ENCODE measurements around the gene SUPT6H.

SUPT6H gene

GRCh38 chr17:28740406-28741357 lies 78.7 kb downstream of the SUPT6H start:
- DNase-seq, result no peak

DNA sequence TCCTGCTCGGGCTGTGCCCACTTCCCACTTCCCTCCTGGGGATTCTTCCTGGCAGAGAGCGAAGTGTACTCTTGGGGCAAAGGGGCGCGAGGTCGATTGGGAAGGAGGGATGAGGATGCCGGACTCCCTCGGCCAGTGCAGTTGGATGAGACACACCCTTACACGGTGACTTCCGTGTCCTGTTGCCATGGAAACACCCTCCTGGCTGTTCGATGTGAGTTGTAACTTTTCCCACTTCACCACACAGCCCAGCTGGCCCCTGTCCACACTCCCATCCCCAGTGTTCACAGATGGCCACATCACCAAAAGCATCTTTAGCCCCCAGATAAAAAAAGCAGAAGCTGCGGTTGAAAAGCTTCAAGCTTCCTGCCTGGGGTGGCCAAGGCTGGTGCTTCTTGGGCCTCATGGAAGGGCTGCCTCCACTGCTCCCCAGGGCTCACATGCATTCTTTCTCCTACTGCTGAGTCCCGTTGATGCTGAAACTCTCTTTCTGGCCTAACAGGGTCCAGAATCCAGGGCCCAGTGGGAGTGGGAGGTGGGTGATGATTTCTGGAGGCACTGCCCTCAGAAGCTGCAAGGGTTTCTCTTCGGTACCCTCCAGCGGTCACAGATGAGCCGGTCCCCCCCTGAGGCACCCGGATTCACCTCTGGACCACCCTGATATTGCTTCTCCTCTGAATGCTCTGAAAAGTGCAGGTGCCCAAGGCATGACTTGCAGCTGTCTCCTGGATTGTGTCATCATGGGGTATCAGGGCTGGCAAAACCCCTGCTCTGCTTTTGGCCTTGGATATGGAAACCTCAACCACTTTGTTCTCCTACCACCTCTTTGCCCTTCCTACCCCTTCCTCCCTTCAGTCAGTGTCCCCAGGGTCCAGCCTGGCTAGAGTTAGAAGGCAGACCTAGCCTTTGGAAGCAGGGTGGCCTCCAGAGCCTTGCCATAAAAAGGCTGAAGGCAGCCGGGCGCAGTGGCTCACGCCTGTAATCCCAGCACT lies 79.6 kb downstream of the SUPT6H start:
- DNase-seq, result no peak

- peak; percentile 89 for DNase-seq
Observed at GRCh38 chr17:28743243-28744103, 81.5 kb downstream of the SUPT6H start, which contains the start of gene TRAF4. Gene TRAF4 (plus strand): TSS chr17:28744011. CDS start chr17:28744113, 102 bp downstream.

- DNase-seq, result peak; percentile 90
Observed at GRCh38 chr17:28744104-28744971, 82.3 kb downstream of the SUPT6H start.

DNA sequence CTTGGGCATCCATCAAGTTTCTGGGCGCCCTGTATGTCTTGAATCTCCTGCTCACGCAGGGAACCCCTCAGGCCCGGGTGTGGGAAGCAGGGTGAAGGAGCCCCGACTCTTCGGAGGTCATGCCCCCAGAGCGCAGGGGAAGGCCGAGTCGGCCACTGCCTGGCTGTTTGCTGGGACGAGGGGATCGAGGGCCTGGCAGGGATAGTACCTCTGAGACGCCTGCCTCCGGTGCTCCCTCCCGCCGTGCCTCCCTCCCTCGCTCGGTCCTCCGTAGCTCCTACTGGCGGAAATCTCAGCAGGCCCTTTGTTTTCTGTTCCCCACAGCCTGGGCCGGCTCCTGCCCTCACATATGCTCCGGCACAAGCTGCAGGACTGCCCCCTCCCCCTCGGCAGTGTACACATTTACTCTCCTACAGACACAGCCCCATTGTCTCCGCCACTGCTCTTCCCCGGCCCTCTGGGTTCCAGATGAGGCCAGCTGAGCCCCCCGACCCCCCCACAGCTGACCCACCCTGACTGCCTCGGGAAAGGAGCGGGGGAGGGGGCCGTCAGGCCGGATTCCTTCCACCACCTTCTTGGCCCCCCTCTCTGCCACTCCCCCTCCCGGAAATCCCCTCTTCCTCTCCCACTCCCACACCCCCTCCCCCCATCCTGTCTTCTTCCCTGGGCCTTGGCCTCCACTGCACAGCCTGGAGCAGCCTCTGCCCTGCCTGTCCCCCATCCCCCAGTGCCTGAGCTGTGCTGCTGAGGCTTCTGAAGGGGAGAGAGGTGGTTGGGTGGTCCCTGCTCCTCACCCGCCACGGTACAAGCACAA lies 83.2 kb downstream of the SUPT6H start:
- DNase-seq, result no peak

GRCh38 chr17:28745786-28746411 lies 83.9 kb downstream of the SUPT6H start:
- DNase-seq, result no peak

DNA sequence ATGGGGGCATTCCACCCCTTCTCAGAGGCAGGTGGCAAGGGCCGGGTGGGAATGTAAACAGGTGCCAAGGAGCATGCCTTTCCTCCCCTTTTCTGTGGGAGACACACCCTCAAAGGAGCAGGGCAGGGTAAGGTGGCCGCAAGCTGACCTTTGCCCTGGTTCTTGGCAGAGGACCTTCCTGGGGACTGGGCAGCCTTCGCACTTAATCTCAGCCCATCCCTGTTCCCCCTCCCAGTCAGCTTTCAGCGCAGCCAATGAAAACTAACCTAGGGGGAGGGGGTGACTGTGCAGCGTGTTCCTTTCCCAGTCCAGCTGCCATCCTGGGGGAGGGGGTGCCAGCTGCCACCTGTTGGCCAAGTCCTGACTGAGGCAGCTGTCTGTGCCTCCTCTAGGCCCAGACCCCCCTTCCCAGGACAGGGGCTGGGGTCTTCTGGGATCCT lies 84.6 kb downstream of the SUPT6H start:
- DNase-seq, result no peak

DNA sequence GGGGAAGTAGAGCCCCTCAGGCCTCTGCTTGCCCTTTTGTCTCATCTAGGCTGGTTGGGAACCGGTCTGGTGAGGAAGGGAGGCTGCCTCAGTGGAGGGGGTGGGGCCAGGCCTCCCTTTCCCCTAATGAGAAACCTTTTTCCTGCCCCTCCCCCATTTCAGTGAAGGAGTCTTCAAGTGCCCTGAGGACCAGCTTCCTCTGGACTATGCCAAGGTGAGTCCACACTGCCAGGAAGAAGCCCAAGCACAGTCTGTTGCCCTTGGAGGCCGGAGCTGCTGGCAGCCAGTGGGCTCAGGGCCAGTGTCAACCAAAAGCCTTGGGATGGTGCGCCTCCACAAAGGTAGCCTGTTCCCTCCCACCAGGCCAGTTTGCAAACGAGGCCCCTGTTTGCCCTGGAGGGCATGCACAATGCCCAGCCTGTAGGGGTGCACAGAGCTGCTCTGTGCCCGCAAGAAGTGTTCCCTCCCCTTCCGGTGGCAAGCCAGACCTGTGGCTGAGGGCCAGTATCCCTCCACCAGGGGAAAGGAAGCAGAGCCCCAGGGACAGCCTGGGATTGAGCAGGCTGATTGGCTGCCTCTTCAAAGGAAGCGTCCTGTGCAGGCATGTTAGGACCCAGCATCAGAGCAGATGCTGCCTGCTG lies 85.2 kb downstream of the SUPT6H start:
- DNase-seq, result no peak

DNA sequence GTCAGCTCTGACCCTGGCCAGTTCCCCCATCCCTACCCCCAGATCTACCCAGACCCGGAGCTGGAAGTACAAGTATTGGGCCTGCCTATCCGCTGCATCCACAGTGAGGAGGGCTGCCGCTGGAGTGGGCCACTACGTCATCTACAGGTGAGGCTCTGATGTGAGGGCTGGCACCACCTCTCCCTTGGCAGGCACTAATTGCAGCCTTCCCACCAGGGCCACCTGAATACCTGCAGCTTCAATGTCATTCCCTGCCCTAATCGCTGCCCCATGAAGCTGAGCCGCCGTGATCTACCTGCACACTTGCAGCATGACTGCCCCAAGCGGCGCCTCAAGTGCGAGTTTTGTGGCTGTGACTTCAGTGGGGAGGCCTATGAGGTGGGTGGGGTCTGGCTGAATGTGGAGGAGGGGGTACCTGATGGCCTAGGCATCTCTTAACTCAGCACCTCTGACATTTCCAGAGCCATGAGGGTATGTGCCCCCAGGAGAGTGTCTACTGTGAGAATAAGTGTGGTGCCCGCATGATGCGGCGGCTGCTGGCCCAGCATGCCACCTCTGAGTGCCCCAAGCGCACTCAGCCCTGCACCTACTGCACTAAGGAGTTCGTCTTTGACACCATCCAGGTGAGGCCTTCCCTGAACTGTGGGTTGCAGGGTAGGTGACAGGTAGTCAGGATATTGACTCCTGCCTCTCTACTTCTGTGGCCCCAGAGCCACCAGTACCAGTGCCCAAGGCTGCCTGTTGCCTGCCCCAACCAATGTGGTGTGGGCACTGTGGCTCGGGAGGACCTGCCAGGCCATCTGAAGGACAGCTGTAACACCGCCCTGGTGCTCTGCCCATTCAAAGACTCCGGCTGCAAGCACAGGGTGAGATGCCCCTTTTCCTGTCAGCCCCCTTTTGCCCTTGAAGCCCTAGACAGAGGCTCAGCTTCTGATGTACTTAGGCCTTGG lies 86.1 kb downstream of the SUPT6H start:
- no peak for DNase-seq

DNA sequence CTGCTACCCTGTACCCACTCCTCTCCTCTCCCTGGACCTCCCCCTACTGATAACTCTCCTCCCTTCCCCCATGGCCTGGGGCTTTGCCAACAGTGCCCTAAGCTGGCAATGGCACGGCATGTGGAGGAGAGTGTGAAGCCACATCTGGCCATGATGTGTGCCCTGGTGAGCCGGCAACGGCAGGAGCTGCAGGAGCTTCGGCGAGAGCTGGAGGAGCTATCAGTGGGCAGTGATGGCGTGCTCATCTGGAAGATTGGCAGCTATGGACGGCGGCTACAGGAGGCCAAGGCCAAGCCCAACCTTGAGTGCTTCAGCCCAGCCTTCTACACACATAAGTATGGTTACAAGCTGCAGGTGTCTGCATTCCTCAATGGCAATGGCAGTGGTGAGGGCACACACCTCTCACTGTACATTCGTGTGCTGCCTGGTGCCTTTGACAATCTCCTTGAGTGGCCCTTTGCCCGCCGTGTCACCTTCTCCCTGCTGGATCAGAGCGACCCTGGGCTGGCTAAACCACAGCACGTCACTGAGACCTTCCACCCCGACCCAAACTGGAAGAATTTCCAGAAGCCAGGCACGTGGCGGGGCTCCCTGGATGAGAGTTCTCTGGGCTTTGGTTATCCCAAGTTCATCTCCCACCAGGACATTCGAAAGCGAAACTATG lies 87.0 kb downstream of the SUPT6H start:
- no peak for DNase-seq

DNA sequence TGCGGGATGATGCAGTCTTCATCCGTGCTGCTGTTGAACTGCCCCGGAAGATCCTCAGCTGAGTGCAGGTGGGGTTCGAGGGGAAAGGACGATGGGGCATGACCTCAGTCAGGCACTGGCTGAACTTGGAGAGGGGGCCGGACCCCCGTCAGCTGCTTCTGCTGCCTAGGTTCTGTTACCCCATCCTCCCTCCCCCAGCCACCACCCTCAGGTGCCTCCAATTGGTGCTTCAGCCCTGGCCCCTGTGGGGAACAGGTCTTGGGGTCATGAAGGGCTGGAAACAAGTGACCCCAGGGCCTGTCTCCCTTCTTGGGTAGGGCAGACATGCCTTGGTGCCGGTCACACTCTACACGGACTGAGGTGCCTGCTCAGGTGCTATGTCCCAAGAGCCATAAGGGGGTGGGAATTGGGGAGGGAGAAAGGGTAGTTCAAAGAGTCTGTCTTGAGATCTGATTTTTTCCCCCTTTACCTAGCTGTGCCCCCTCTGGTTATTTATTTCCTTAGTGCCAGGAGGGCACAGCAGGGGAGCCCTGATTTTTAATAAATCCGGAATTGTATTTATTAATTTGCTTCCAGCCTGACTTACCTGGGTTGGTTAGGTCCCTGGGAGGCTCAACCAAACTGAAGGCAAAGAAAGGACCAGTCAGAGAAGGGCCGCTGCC lies 87.6 kb downstream of the SUPT6H start:
- no peak for DNase-seq

- peak; percentile 92 for DNase-seq
Observed at GRCh38 chr17:28750178-28751047, 88.4 kb downstream of the SUPT6H start.

DNA sequence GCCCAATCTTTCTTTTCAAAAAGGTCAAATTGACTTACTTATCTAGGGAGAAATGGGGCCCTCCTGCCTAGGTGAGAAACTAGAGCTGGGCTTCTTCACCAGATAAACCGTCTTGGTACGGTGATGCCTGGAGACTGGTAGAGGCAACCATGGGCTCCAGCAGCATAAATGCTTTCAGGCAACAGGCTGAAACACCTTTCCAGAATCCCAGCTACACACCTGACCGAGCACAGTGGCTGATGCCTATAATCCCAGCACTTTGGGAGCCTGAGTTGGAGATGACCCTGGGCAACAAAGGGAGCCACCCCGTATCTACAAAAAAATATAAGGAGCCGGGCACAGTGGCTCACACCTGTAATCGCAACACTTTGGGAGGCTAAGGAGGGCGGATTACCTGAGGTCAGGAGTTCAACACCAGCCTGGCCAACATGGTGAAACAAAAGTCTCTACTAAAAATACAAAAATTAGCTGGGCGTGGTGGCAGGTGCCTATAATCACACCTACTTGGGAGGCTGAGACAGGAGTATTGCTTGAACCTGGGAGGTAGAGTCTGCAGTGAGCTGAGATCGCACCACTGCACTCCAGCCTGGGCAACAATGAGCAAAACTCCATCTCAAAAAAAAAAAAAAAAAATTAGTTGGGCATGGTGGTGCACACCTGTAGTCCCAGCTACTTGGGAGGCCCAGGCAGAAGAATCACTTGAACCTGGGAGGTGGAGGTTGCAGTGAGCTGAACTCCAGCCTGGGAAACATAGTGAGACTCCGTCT lies 89.8 kb downstream of the SUPT6H start:
- no peak for DNase-seq

All from activated CD8-positive, alpha-beta memory T cell treated with anti-CD3 and anti-CD28 coated beads, Interleukin-2, amount 50 U/mL, for 48 hours (primary cell).